IMR-90 (cell line): ENCODE measurements around the gene CFD. TPM values are rescaled to one million over a fixed set of nuclear protein-coding genes. Genes with fewer than 3 reads are reported as not detected.

Source experiments
- ATAC-seq: fragments of 200-7000 bp; cut with Tn5 transposase; 2 replicates; pipeline ENCODE4 v1.9.1; 2020; ENCODE audit warnings: low read depth, mild to moderate bottlenecking, moderate library complexity
- BruUV-seq: library from RNA; stranded (reverse); fragments of 400-500 nt; replicated peaks from 2 replicates; lab custom pipeline; 2021; lab: Mats Ljungman, UMichigan
- CTCF ChIA-PET: fragments of 300-600 bp; formaldehyde crosslinking; extraction: SDS; loops from one replicate; lab custom pipeline; 2021; ENCODE audit warnings: antibody characterized with exemption; lab: Yijun Ruan, JAX
- POLR2A ChIA-PET: fragments of 300-600 bp; sonication (Branson Sonifier 250); formaldehyde crosslinking; loops from one replicate; lab custom pipeline; 2022; ENCODE audit warnings: antibody characterized with exemption; ENCODE audit not compliant: unreplicated experiment; lab: Charles Lee
- DNase-seq: peaks from one replicate; pipeline ENCODE4 v3.0.0; 2013
- H2AFZ ChIP-seq: replicated peaks from 2 replicates; pipeline ENCODE3; 2013; ENCODE audit warnings: low read length, mild to moderate bottlenecking; ENCODE audit not compliant: poor library complexity
- H2AK5ac ChIP-seq: 2 replicates; pipeline ENCODE4 v1.6.1; 2013; ENCODE audit warnings: low read depth, low read length, inconsistent platforms
- H2AK9ac ChIP-seq: replicated peaks from 2 replicates; pipeline ENCODE3; 2013; ENCODE audit warnings: mild to moderate bottlenecking, low read depth, low read length, moderate library complexity; ENCODE audit not compliant: poor library complexity
- H2BK120ac ChIP-seq: 2 replicates; pipeline ENCODE4 v1.6.1; 2013; ENCODE audit warnings: low read depth, low read length, inconsistent platforms
- H2BK15ac ChIP-seq: 3 replicates; pipeline ENCODE4 v1.6.1; 2013; ENCODE audit warnings: low read depth, low read length, inconsistent platforms
- H2BK20ac ChIP-seq: 2 replicates; pipeline ENCODE4 v1.6.1; 2013; ENCODE audit warnings: low read depth, mild to moderate bottlenecking, inconsistent platforms, low read length, moderate library complexity
- H2BK5ac ChIP-seq: 2 replicates; pipeline ENCODE4 v1.6.1; 2013; ENCODE audit warnings: mild to moderate bottlenecking, low read depth, low read length, inconsistent platforms; ENCODE audit not compliant: poor library complexity, severe bottlenecking
- H3K14ac ChIP-seq: replicated peaks from 2 replicates; pipeline ENCODE4 v1.6.1; 2013; ENCODE audit warnings: low read depth, low read length, inconsistent platforms
- H3K18ac ChIP-seq: 2 replicates; pipeline ENCODE4 v1.6.1; 2013; ENCODE audit warnings: low read depth, low read length, control low read depth
- H3K23ac ChIP-seq: 2 replicates; pipeline ENCODE4 v1.6.1; 2013; ENCODE audit warnings: low read depth, low read length, inconsistent platforms
- H3K27ac ChIP-seq: 2 replicates; pipeline ENCODE4 v1.5.1; 2013; ENCODE audit warnings: mild to moderate bottlenecking, control low read depth, low read length; ENCODE audit not compliant: insufficient read depth
- H3K27me3 ChIP-seq: 2 replicates; pipeline ENCODE4 v1.6.1; 2013; ENCODE audit warnings: low read length; ENCODE audit not compliant: control insufficient read depth, insufficient read depth
- H3K36me3 ChIP-seq: 2 replicates; pipeline ENCODE4 v1.6.1; 2013; ENCODE audit warnings: low read length, mixed read lengths; ENCODE audit not compliant: control insufficient read depth, insufficient read depth
- H3K4ac ChIP-seq: 2 replicates; pipeline ENCODE4 v1.6.1; 2013; ENCODE audit warnings: low read depth, low read length, inconsistent platforms
- H3K4me1 ChIP-seq: 2 replicates; pipeline ENCODE4 v1.6.1; 2013; ENCODE audit warnings: low read length, mixed read lengths; ENCODE audit not compliant: control insufficient read depth, insufficient read depth
- H3K4me2 ChIP-seq: 2 replicates; pipeline ENCODE4 v1.6.1; 2013; ENCODE audit warnings: low read depth, mild to moderate bottlenecking, control low read depth, low read length, moderate library complexity
- H3K4me3 ChIP-seq: 2 replicates; pipeline ENCODE4 v1.5.1; 2013; ENCODE audit warnings: low read depth, mild to moderate bottlenecking, control low read depth, low read length, moderate library complexity; ENCODE audit not compliant: insufficient read depth
- H3K56ac ChIP-seq: 2 replicates; pipeline ENCODE4 v1.6.1; 2013; ENCODE audit warnings: low read length, inconsistent platforms; ENCODE audit not compliant: insufficient read depth; ENCODE audit errors: extremely low read depth
- H3K79me1 ChIP-seq, 2 experiments: 2 replicates each; pipeline ENCODE4 v1.6.1; 2013; ENCODE audit warnings: low read length in 2 of 2, inconsistent platforms in 1 of 2, low read depth in 1 of 2
- H3K9ac ChIP-seq: 2 replicates; pipeline ENCODE4 v1.6.1; 2013; ENCODE audit warnings: low read depth, low read length, control low read depth
- H3K9me1 ChIP-seq: 2 replicates; pipeline ENCODE4 v1.6.1; 2013; ENCODE audit warnings: low read length, inconsistent platforms; ENCODE audit not compliant: insufficient read depth
- H3K9me3 ChIP-seq: 2 replicates; pipeline ENCODE4 v1.6.1; 2013; ENCODE audit warnings: low read length; ENCODE audit not compliant: control insufficient read depth, insufficient read depth
- H4K20me1 ChIP-seq: 2 replicates; pipeline ENCODE4 v1.6.1; 2013; ENCODE audit warnings: low read length, inconsistent platforms; ENCODE audit not compliant: insufficient read depth
- H4K5ac ChIP-seq: 2 replicates; pipeline ENCODE4 v1.6.1; 2013; ENCODE audit warnings: mild to moderate bottlenecking, low read depth, low read length, control low read depth
- H4K8ac ChIP-seq, 2 experiments: 2 replicates each; pipeline ENCODE4 v1.6.1; 2013; ENCODE audit warnings: low read depth in 2 of 2, low read length in 2 of 2, control low read depth in 1 of 2, inconsistent platforms in 1 of 2
- H4K91ac ChIP-seq: 2 replicates; pipeline ENCODE4 v1.6.1; 2013; ENCODE audit warnings: low read depth, low read length, inconsistent platforms; ENCODE audit not compliant: insufficient read depth
- BHLHE40 ChIP-seq: fragments of 150-350 bp; IDR thresholded peaks from 2 replicates; pipeline ENCODE4 v1.6.1; 2016; ENCODE audit warnings: mild to moderate bottlenecking, low read depth, low read length
- CEBPB ChIP-seq: IDR thresholded peaks from 2 replicates; pipeline ENCODE4 v1.6.1; 2012; ENCODE audit warnings: low read depth, low read length, improper control_type of control experiment
- CHD1 ChIP-seq: IDR thresholded peaks from 2 replicates; pipeline ENCODE4 v1.6.1; 2012; ENCODE audit warnings: low read depth, low read length, improper control_type of control experiment
- CTCF ChIP-seq: conservative IDR thresholded peaks from 2 replicates; pipeline ENCODE4 v1.5.1; 2012; ENCODE audit warnings: mild to moderate bottlenecking, low read depth, low read length, improper control_type of control experiment
- ELK1 ChIP-seq: fragments of 150-350 bp; IDR thresholded peaks from 2 replicates; pipeline ENCODE4 v1.6.1; 2016; ENCODE audit warnings: low read depth, mild to moderate bottlenecking, low read length, moderate library complexity, borderline replicate concordance
- FOS ChIP-seq: fragments of 150-350 bp; IDR thresholded peaks from 2 replicates; pipeline ENCODE4 v1.6.1; 2016; ENCODE audit warnings: low read depth, low read length
- MAFK ChIP-seq: IDR thresholded peaks from 2 replicates; pipeline ENCODE4 v1.6.1; 2012; ENCODE audit warnings: low read depth, low read length, improper control_type of control experiment
- MAZ ChIP-seq: IDR thresholded peaks from 2 replicates; pipeline ENCODE4 v1.6.1; 2012; ENCODE audit warnings: low read depth, mild to moderate bottlenecking, low read length, improper control_type of control experiment, moderate library complexity, borderline replicate concordance
- NFE2L2 ChIP-seq: fragments of 150-350 bp; IDR thresholded peaks from 2 replicates; pipeline ENCODE4 v1.6.1; 2016; ENCODE audit warnings: low read depth, mild to moderate bottlenecking, low read length
- RAD21 ChIP-seq: IDR thresholded peaks from 2 replicates; pipeline ENCODE4 v1.6.1; 2012; ENCODE audit warnings: low read length, improper control_type of control experiment
- RCOR1 ChIP-seq: IDR thresholded peaks from 2 replicates; pipeline ENCODE4 v1.6.1; 2012; ENCODE audit warnings: mild to moderate bottlenecking, low read length, improper control_type of control experiment; ENCODE audit not compliant: insufficient replicate concordance
- RFX5 ChIP-seq: IDR thresholded peaks from 2 replicates; pipeline ENCODE4 v1.8.0; 2012; ENCODE audit warnings: low read depth, mild to moderate bottlenecking, low read length, moderate library complexity
- SMC3 ChIP-seq: fragments of 150-350 bp; IDR thresholded peaks from 2 replicates; pipeline ENCODE4 v1.6.1; 2016; ENCODE audit warnings: low read depth, mild to moderate bottlenecking, antibody characterized with exemption, low read length, moderate library complexity
- USF2 ChIP-seq: fragments of 150-350 bp; IDR thresholded peaks from 2 replicates; pipeline ENCODE4 v1.6.1; 2017; ENCODE audit warnings: mild to moderate bottlenecking, antibody characterized with exemption, low read length, low read depth
- WGBS, 2 experiments: methylation state at CpG; one replicate each; pipeline versions ENCODE4 v1.1.5 to v1.1.7; 2013; ENCODE audit warnings: missing lambda C conversion rate in 2 of 2; ENCODE audit not compliant: insufficient read length in 1 of 2; ENCODE audit errors: extremely low coverage in 2 of 2; 5-methylcytosine and 5-hydroxymethylcytosine counted together
- dilution Hi-C: fragments of 300-500 bp; cut with HindIII; formaldehyde crosslinking; loops from one replicate; pipeline ENCODE4 v1.14.3; 2018; ENCODE audit warnings: low sequenced_read_pairs; ENCODE audit not compliant: unreplicated experiment
- in situ Hi-C: fragments of 300-500 bp; cut with MboI; formaldehyde crosslinking; loops from 3 replicates; pipeline ENCODE4 v1.14.3; 2019; ENCODE audit warnings: low sequenced_read_pairs, inconsistent platforms, mixed read lengths
- intact Hi-C: fragments of 100-400 bp; cut with micrococcal nuclease; formaldehyde crosslinking; loops from 2 replicates; pipeline ENCODE4 v1.10.0; 2022
- polyA plus RNA-seq, 3 experiments: library from polyadenylated mRNA; depleted of rRNA; stranded (reverse); fragments of >200 nt; gene quantifications; 2 replicates each; pipeline ENCODE4 v1.2.3, GENCODE V29; 2012; ENCODE audit warnings: low replicate concordance in 1 of 3
- total RNA-seq: library from RNA; depleted of rRNA; stranded (reverse); fragments of >200 nt; gene quantifications from 2 replicates; pipeline ENCODE4 v1.2.3, GENCODE V29; 2012

Gene CFD
- total and polyA plus RNA-seq, 2 of the 4 experiments (the other 2 are of a cell fraction): 1.4 to 2.8 TPM

GRCh38 chr19:906480-906879 is 47.0 kb downstream of the CFD start:
- Histone ChIP-seq H2AK5ac (no peak overlapping the region), H4K91ac (no peak overlapping the region), H3K56ac (no peak overlapping the region), H4K5ac (no peak overlapping the region), H2BK20ac (no peak overlapping the region), H3K9me1 (no peaks in the 10 kb centered on the region), H3K4me2 (no peak overlapping the region), H3K14ac (no peak overlapping the region), H3K36me3 (peaks cover 10% of the 10 kb centered on the region), H3K27ac (no peak overlapping the region), H3K9me3 (no peaks in the 10 kb centered on the region), H2BK5ac (no peak overlapping the region), H2BK15ac (no peak overlapping the region), H4K20me1 (peaks cover 80% of the 10 kb centered on the region), H4K8ac (no peak overlapping the region), H2AFZ (no peak overlapping the region), H3K4me3 (no peak overlapping the region), H3K23ac (no peak overlapping the region), H3K9ac (no peak overlapping the region), H3K27me3 (no peaks in the 10 kb centered on the region), H2AK9ac (no peak overlapping the region), H3K4ac (no peak overlapping the region), H3K79me1 (peaks cover 14 to 82% of the 10 kb centered on the region in 2 experiments), H3K18ac (no peak overlapping the region), H2BK120ac (no peak overlapping the region), H3K4me1 (peaks cover 5% of the 10 kb centered on the region; the same call in 1 of the 2 replicates)
- dilution Hi-C loops (no loop called here), intact Hi-C loops (no loop called here), in situ Hi-C loops (no loop called here)
- TF ChIP-seq RAD21 (no peak), CHD1 (no peak), BHLHE40 (no peak), MAFK (no peak), ELK1 (no peak), NFE2L2 (no peak), CTCF (no peak), MAZ (no peak), RFX5 (no peak), RCOR1 (no peak), CEBPB (no peak), SMC3 (no peak), FOS (no peak), USF2 (no peak)
- CTCF ChIA-PET: no interaction called here
- no peak for ATAC-seq
- no peak for DNase-seq
- POLR2A ChIA-PET: no interaction called here
- no CpG with 5 or more reads among the region's 7 CpGs for WGBS, 2 experiments
- no TSS peak for BruUV-seq
